Hepatocyte (in vitro differentiated cells): ENCODE data around the gene PYDC2. TPM values are rescaled to one million over a fixed set of nuclear protein-coding genes. Genes with fewer than 3 reads are reported as not detected.
A peak's percentile ranks its signal among the peaks of the same experiment; 100 is the strongest.

Source experiments
- DNase-seq: peaks from one replicate; pipeline ENCODE4 v3.0.0-alpha.2; 2016; ENCODE audit warnings: low spot score
- H2AFZ ChIP-seq: fragments of 200-600 bp; sonication (generic); 2 replicates; pipeline ENCODE4 v1.6.0; 2016; ENCODE audit warnings: antibody characterized with exemption, mild to moderate bottlenecking
- H3K27ac ChIP-seq: fragments of 200-600 bp; sonication (generic); 2 replicates; pipeline ENCODE4 v1.5.1; 2016; ENCODE audit warnings: mild to moderate bottlenecking
- H3K27me3 ChIP-seq: fragments of 200-600 bp; sonication (generic); 2 replicates; pipeline ENCODE4 v1.6.1; 2016
- H3K36me3 ChIP-seq: fragments of 200-600 bp; sonication (generic); replicated peaks from 2 replicates; pipeline ENCODE4 v1.5.1; 2016; ENCODE audit warnings: low read depth; ENCODE audit not compliant: insufficient read depth
- H3K4me1 ChIP-seq: fragments of 200-600 bp; sonication (generic); 2 replicates; pipeline ENCODE4 v1.5.1; 2016; ENCODE audit warnings: mild to moderate bottlenecking, moderate library complexity; ENCODE audit not compliant: insufficient read depth
- H3K4me2 ChIP-seq: fragments of 200-600 bp; sonication (generic); 2 replicates; pipeline ENCODE4 v1.6.0; 2016
- H3K4me3 ChIP-seq: fragments of 200-600 bp; sonication (generic); 2 replicates; pipeline ENCODE4 v1.5.1; 2016; ENCODE audit warnings: mild to moderate bottlenecking
- H3K79me2 ChIP-seq: fragments of 200-600 bp; sonication (generic); 2 replicates; pipeline ENCODE4 v1.6.0; 2017; ENCODE audit warnings: mild to moderate bottlenecking
- H3K9me2 ChIP-seq: fragments of 200-600 bp; sonication (generic); replicated peaks from 2 replicates; pipeline ENCODE4 v1.6.0; 2017; ENCODE audit warnings: mild to moderate bottlenecking; ENCODE audit not compliant: insufficient read depth
- H3K9me3 ChIP-seq: fragments of 200-600 bp; sonication (generic); 2 replicates; pipeline ENCODE4 v1.5.1; 2016; ENCODE audit warnings: low read depth, mild to moderate bottlenecking
- H4K20me1 ChIP-seq: fragments of 200-600 bp; sonication (generic); 2 replicates; pipeline ENCODE4 v1.6.0; 2016; ENCODE audit warnings: mild to moderate bottlenecking; ENCODE audit not compliant: insufficient read depth, poor library complexity, severe bottlenecking
- EZH2 ChIP-seq: fragments of 200-600 bp; sonication (generic); IDR thresholded peaks from 2 replicates; pipeline ENCODE4 v1.6.1; 2016; ENCODE audit warnings: antibody characterized with exemption, mild to moderate bottlenecking, borderline replicate concordance
- EZH2phosphoT487 ChIP-seq: fragments of 200-600 bp; sonication (generic); IDR thresholded peaks from one replicate; pipeline ENCODE4 v1.6.1; 2018; ENCODE audit warnings: antibody characterized with exemption, mild to moderate bottlenecking, low read depth, moderate library complexity; ENCODE audit not compliant: unreplicated experiment, severe bottlenecking
- WGBS: methylation state at CpG from one replicate; pipeline ENCODE4 v1.1.6; 2016; ENCODE audit warnings: low lambda C conversion rate; ENCODE audit errors: missing lambda C conversion rate; 5-methylcytosine and 5-hydroxymethylcytosine counted together
- polyA plus RNA-seq: library from polyadenylated mRNA; unstranded; fragments of >200 nt; fragmentation: Nextera tagmentation; extraction: Ambion mirVana; gene quantifications from 2 replicates; pipeline ENCODE4 v1.2.1, GENCODE V29; 2016
- total RNA-seq: library from RNA; depleted of rRNA; stranded (reverse); fragments of >200 nt; gene quantifications from 2 replicates; pipeline ENCODE4 v1.2.3, GENCODE V29; 2014
- TF ChIP-seq, protein P1 (sequence below): fragments of 200-600 bp; sonication (generic); IDR thresholded peaks from 2 replicates; pipeline ENCODE4 v1.5.1; 2016; ENCODE audit warnings: antibody characterized with exemption, mild to moderate bottlenecking; ENCODE audit not compliant: poor library complexity

PYDC2 gene
- total and polyA plus RNA-seq, 2 experiments from 2014 or later = not detected

DNA sequence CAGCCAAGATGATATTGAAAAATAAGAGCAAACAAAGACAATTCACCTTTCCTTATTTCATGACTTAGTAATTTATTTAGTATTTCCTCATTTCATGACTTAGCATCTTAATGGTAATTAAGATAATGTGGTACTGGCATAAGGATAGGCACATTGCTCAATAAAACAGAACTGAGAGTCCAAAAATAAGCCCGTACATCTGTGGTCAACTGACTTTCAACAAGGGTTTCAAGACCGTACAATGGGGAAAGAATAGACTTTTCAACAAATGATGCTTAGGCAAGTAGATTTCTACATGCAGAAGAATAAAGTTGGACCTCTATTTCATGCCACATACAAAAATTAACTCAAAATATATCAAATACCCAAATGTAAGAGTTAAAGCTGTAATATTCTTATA lies 603 bp upstream of the PYDC2 start:
- no peaks in the 10 kb centered on the region for H3K27me3 ChIP-seq
- no peaks in the 10 kb centered on the region for H4K20me1 ChIP-seq
- H3K4me3 ChIP-seq = no peak overlapping the region
- H3K9me3 ChIP-seq = no peaks in the 10 kb centered on the region
- DNase-seq = no peak
- H3K36me3 ChIP-seq = no peaks in the 10 kb centered on the region
- H2AFZ ChIP-seq = no peak overlapping the region
- H3K79me2 ChIP-seq = no peaks in the 10 kb centered on the region
- H3K4me2 ChIP-seq = no peak overlapping the region
- H3K4me1 ChIP-seq = no peaks in the 10 kb centered on the region
- H3K27ac ChIP-seq = no peak overlapping the region
- TF ChIP-seq, protein P1, sequence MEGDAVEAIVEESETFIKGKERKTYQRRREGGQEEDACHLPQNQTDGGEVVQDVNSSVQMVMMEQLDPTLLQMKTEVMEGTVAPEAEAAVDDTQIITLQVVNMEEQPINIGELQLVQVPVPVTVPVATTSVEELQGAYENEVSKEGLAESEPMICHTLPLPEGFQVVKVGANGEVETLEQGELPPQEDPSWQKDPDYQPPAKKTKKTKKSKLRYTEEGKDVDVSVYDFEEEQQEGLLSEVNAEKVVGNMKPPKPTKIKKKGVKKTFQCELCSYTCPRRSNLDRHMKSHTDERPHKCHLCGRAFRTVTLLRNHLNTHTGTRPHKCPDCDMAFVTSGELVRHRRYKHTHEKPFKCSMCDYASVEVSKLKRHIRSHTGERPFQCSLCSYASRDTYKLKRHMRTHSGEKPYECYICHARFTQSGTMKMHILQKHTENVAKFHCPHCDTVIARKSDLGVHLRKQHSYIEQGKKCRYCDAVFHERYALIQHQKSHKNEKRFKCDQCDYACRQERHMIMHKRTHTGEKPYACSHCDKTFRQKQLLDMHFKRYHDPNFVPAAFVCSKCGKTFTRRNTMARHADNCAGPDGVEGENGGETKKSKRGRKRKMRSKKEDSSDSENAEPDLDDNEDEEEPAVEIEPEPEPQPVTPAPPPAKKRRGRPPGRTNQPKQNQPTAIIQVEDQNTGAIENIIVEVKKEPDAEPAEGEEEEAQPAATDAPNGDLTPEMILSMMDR = no peak
- TF ChIP-seq EZH2 (no peak), EZH2phosphoT487 (no peak)
- 88% methylated on average over 2 of the region's 2 CpGs for WGBS
- no peaks in the 10 kb centered on the region for H3K9me2 ChIP-seq

DNA sequence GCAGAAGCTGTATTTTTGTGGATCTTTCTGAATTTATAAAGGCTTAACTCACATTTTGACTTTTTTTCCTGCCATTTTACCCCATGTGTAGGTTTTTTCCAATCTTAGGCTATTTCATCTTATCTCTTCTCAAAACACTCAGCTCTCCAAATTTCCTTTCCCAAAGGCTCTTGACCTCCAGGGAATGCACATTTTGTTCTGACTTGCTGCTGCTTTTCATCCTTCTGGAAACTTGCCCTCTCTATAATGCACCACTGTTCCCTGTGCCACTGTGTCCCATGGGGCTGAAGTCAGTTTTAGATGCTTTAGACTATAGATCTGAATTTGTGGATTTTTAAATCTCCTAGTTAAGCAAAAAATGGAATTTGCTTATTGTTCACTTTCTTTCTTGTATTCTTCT lies 9.1 kb downstream of the PYDC2 start:
- H3K27ac ChIP-seq = no peak overlapping the region
- TF ChIP-seq EZH2 = no peak
- no peak for TF ChIP-seq EZH2phosphoT487
- TF ChIP-seq, protein P1 = no peak
- no peak overlapping the region for H3K4me3 ChIP-seq
- no peaks in the 10 kb centered on the region for H3K4me1 ChIP-seq
- H2AFZ ChIP-seq = peak overlapping the region; percentile 31
- H3K9me2 ChIP-seq = no peaks in the 10 kb centered on the region
- no peaks in the 10 kb centered on the region for H4K20me1 ChIP-seq
- H3K9me3 ChIP-seq = no peaks in the 10 kb centered on the region
- DNase-seq = no peak
- H3K36me3 ChIP-seq = no peaks in the 10 kb centered on the region
- no peak overlapping the region for H3K4me2 ChIP-seq
- H3K79me2 ChIP-seq = no peaks in the 10 kb centered on the region
- H3K27me3 ChIP-seq = no peaks in the 10 kb centered on the region

DNA sequence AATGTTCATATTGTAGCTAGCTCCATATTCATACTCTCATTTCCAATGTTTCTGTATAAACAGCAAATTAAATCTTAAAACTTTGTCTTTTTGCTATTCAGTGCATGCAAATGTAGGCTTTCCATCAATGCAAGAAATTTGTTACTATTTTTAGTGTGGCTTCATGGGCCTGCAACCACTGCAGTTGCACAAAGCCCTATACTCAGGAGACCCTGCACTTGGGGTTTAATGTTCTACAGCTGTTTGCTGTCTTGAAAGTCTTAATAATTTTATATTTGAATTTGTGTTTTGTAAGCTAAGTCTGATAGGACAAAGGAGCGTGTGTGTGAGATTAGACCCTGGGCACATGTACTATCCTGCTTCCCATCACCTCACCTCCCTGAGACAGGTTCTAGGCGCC lies 9.6 kb downstream of the PYDC2 start:
- Histone ChIP-seq H3K4me3 (no peak overlapping the region), H3K4me2 (no peak overlapping the region), H2AFZ (no peak overlapping the region), H3K27ac (no peak overlapping the region), H4K20me1 (no peaks in the 10 kb centered on the region), H3K4me1 (no peaks in the 10 kb centered on the region), H3K9me3 (no peaks in the 10 kb centered on the region), H3K9me2 (no peaks in the 10 kb centered on the region), H3K79me2 (no peaks in the 10 kb centered on the region), H3K27me3 (no peaks in the 10 kb centered on the region), H3K36me3 (no peaks in the 10 kb centered on the region)
- TF ChIP-seq EZH2 = no peak
- no peak for TF ChIP-seq EZH2phosphoT487
- DNase-seq = no peak
- 87% methylated on average over 2 of the region's 2 CpGs for WGBS

DNA sequence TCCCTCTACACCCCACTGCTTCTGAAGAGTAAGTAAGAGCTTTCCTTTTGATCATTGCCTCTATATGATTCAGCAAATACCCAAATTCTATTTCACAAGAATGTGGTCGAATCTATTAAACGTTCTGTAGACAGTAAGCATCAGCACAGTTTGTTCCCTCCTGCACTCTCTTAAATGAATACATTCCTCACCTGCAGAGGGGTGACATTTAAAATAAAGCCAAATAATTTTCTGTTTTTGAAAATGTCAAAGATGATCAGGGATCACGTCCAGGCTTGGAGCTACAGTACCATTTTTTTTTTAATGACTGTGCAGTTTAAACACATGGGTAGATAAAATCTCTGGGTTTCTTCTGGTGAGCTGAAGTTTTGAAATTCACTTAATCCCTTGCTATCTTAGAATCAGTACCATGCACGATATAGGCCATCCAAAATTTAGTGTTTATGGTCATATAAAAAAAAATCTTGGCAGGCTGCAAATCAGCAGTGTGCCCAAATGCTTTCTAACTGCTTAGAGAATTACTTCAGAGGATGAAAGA lies 12.8 kb downstream of the PYDC2 start:
- Histone ChIP-seq H3K4me1 (no peaks in the 10 kb centered on the region), H4K20me1 (no peaks in the 10 kb centered on the region), H3K27ac (no peak overlapping the region), H2AFZ (no peak overlapping the region), H3K9me2 (no peaks in the 10 kb centered on the region), H3K27me3 (no peaks in the 10 kb centered on the region), H3K79me2 (no peaks in the 10 kb centered on the region), H3K4me3 (no peak overlapping the region), H3K36me3 (no peaks in the 10 kb centered on the region), H3K9me3 (no peaks in the 10 kb centered on the region), H3K4me2 (no peak overlapping the region)
- DNase-seq = no peak
- WGBS = 66% methylated on average over 4 of the region's 4 CpGs
- TF ChIP-seq EZH2 (no peak), EZH2phosphoT487 (no peak)
- TF ChIP-seq, protein P1 = no peak
